ENCODE measurements around the gene ETV3.

DNA sequence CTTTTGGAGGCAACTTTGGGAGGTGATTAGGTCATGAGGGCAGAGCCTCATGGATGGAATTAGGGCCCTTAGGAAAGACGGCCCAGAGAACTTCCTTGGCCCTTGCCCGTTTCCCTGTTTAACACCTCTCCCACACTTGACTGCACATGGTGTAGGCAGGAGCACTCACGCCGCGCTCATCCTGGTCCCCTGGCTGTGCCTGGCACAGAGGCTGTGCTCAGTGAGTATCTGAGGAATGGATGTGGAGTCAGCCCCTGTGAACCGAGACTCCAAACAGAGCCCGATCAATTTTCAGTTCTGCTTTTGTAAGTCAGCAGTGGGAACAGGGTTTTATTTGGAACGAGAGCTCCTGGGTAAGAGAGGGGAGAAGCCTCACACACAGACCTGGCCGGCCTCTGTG, 29.8 kb upstream of the ETV3 start:
- no peak for TF ChIP-seq PATZ1 (CRISPR knock-in tag; IDR thresholded peaks at IDR 0.05; ENCODE audit: borderline replicate concordance)
- no peak for TF ChIP-seq ZNF8 (CRISPR knock-in tag; IDR thresholded peaks at IDR 0.05)
- no peak for TF ChIP-seq ARNTL (CRISPR knock-in tag; IDR thresholded peaks at IDR 0.05; ENCODE audit: borderline replicate concordance, low read depth)
- TF ChIP-seq, protein P1, sequence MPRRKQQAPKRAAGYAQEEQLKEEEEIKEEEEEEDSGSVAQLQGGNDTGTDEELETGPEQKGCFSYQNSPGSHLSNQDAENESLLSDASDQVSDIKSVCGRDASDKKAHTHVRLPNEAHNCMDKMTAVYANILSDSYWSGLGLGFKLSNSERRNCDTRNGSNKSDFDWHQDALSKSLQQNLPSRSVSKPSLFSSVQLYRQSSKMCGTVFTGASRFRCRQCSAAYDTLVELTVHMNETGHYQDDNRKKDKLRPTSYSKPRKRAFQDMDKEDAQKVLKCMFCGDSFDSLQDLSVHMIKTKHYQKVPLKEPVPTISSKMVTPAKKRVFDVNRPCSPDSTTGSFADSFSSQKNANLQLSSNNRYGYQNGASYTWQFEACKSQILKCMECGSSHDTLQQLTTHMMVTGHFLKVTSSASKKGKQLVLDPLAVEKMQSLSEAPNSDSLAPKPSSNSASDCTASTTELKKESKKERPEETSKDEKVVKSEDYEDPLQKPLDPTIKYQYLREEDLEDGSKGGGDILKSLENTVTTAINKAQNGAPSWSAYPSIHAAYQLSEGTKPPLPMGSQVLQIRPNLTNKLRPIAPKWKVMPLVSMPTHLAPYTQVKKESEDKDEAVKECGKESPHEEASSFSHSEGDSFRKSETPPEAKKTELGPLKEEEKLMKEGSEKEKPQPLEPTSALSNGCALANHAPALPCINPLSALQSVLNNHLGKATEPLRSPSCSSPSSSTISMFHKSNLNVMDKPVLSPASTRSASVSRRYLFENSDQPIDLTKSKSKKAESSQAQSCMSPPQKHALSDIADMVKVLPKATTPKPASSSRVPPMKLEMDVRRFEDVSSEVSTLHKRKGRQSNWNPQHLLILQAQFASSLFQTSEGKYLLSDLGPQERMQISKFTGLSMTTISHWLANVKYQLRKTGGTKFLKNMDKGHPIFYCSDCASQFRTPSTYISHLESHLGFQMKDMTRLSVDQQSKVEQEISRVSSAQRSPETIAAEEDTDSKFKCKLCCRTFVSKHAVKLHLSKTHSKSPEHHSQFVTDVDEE (CRISPR knock-in tag; IDR thresholded peaks at IDR 0.05): no peak
- TF ChIP-seq SNAI2 (CRISPR knock-in tag; IDR thresholded peaks at IDR 0.05): no peak
- TF ChIP-seq ISL1 (CRISPR knock-in tag; IDR thresholded peaks at IDR 0.05): no peak
- TF ChIP-seq BACH2 (CRISPR knock-in tag; IDR thresholded peaks at IDR 0.05; ENCODE audit: borderline replicate concordance): no peak

Data from SK-N-SH treated with all-trans-retinoic acid at 6 μM for 48 hours (cell line).